GM12801 (cell line): ENCODE results near the gene ERCC2.

Experiments
- CTCF ChIP-seq: IDR thresholded peaks from one replicate; pipeline ENCODE4 v1.5.1; 2011; ENCODE audit warnings: control low read depth; ENCODE audit not compliant: insufficient read length; ENCODE audit errors: extremely low read depth

ERCC2 gene

GRCh38 chr19:45307361-45307760 is 63.0 kb downstream of the ERCC2 start:
- TF ChIP-seq CTCF, result no peak

GRCh38 chr19:45306518-45307027 is 63.8 kb downstream of the ERCC2 start:
- no peak for TF ChIP-seq CTCF

- no peak for TF ChIP-seq CTCF
These were observed 64.3 kb downstream of the ERCC2 start for GRCh38 chr19:45306040-45306439.

GRCh38 chr19:45305421-45305820 is 65.0 kb downstream of the ERCC2 start:
- no peak for TF ChIP-seq CTCF

GRCh38 chr19:45305007-45305406 is 65.4 kb downstream of the ERCC2 start:
- no peak for TF ChIP-seq CTCF

GRCh38 chr19:45304141-45304926 is 66.0 kb downstream of the ERCC2 start:
- TF ChIP-seq CTCF, result no peak

- no peak for TF ChIP-seq CTCF
These were observed 66.9 kb downstream of the ERCC2 start for GRCh38 chr19:45303269-45304060.
